SK-N-SH treated with all-trans-retinoic acid at 6 μM for 48 hours (cell line): ENCODE results near the gene SLC6A5.

ENCODE experiments used
- ATAC-seq: fragments of 200-7000 bp; cut with Tn5 transposase; 3 replicates; pipeline ENCODE4 v1.9.1; 2020; ENCODE audit warnings: mild to moderate bottlenecking, moderate library complexity
- ARNTL ChIP-seq: fragments of 450-650 bp; formaldehyde crosslinking; IDR thresholded peaks from 2 replicates; pipeline ENCODE4 v1.5.0; 2020; ENCODE audit warnings: low read depth, mild to moderate bottlenecking, moderate library complexity, borderline replicate concordance
- BACH2 ChIP-seq: fragments of 250-450 bp; sonication (Bioruptor Pico); IDR thresholded peaks from 2 replicates; pipeline ENCODE4 v1.9.0; 2021; ENCODE audit warnings: mild to moderate bottlenecking, borderline replicate concordance
- CSDC2 ChIP-seq: fragments of 250-450 bp; sonication (Bioruptor Pico); IDR thresholded peaks from 2 replicates; pipeline ENCODE4 v1.5.0; 2020; ENCODE audit warnings: mild to moderate bottlenecking, moderate library complexity
- ESRRG ChIP-seq: fragments of 250-450 bp; sonication (Bioruptor Pico); IDR thresholded peaks from 2 replicates; pipeline ENCODE4 v1.6.1; 2021; ENCODE audit warnings: mild to moderate bottlenecking
- GLIS3 ChIP-seq: fragments of 250-450 bp; sonication (Bioruptor Pico); IDR thresholded peaks from 2 replicates; pipeline ENCODE4 v1.5.0; 2020; ENCODE audit warnings: mild to moderate bottlenecking, moderate library complexity
- PPARA ChIP-seq: fragments of 250-450 bp; sonication (Bioruptor Pico); IDR thresholded peaks from 2 replicates; pipeline ENCODE4 v1.5.0; 2020; ENCODE audit warnings: mild to moderate bottlenecking, borderline replicate concordance
- SNAI2 ChIP-seq: fragments of 250-450 bp; sonication (Bioruptor Pico); IDR thresholded peaks from 2 replicates; pipeline ENCODE4 v1.5.0; 2020; ENCODE audit warnings: mild to moderate bottlenecking, moderate library complexity
- TCF4 ChIP-seq: fragments of 250-450 bp; sonication (Bioruptor Pico); IDR thresholded peaks from 2 replicates; pipeline ENCODE4 v1.8.0; 2021; ENCODE audit warnings: mild to moderate bottlenecking, moderate library complexity, borderline replicate concordance
- TOX ChIP-seq: fragments of 250-450 bp; sonication (Bioruptor Pico); IDR thresholded peaks from 2 replicates; pipeline ENCODE4 v1.8.0; 2021; ENCODE audit warnings: mild to moderate bottlenecking, moderate library complexity, borderline replicate concordance
- ZC3H10 ChIP-seq: fragments of 250-450 bp; sonication (Bioruptor Pico); IDR thresholded peaks from 2 replicates; pipeline ENCODE4 v1.5.1; 2021; ENCODE audit warnings: mild to moderate bottlenecking, moderate library complexity
- ZFP3 ChIP-seq: fragments of 250-450 bp; sonication (Bioruptor Pico); IDR thresholded peaks from 2 replicates; pipeline ENCODE4 v1.5.0; 2020; ENCODE audit warnings: mild to moderate bottlenecking, moderate library complexity
- ZFP30 ChIP-seq: fragments of 450-650 bp; formaldehyde crosslinking; IDR thresholded peaks from 2 replicates; pipeline ENCODE4 v1.5.0; 2022; ENCODE audit warnings: mild to moderate bottlenecking, moderate library complexity
- ZNF565 ChIP-seq: fragments of 450-650 bp; formaldehyde crosslinking; conservative IDR thresholded peaks from 2 replicates; pipeline ENCODE4 v1.5.0; 2020; ENCODE audit warnings: low read depth, mild to moderate bottlenecking, moderate library complexity
- ZNF70 ChIP-seq: fragments of 450-650 bp; formaldehyde crosslinking; IDR thresholded peaks from 2 replicates; pipeline ENCODE4 v1.5.0; 2020; ENCODE audit warnings: mild to moderate bottlenecking, moderate library complexity
- TF ChIP-seq, protein P1 (sequence below): fragments of 250-450 bp; sonication (Bioruptor Pico); IDR thresholded peaks from 2 replicates; pipeline ENCODE4 v1.8.0; 2021; ENCODE audit warnings: low read depth, mild to moderate bottlenecking, moderate library complexity, borderline replicate concordance
- TF ChIP-seq, protein P2 (sequence below): fragments of 250-450 bp; sonication (Bioruptor Pico); IDR thresholded peaks from 2 replicates; pipeline ENCODE4 v1.8.0; 2020; ENCODE audit warnings: mild to moderate bottlenecking, moderate library complexity, borderline replicate concordance
- TF ChIP-seq, protein P3 (sequence below): fragments of 250-450 bp; sonication (Bioruptor Pico); IDR thresholded peaks from 2 replicates; pipeline ENCODE4 v1.5.1; 2021; ENCODE audit warnings: mild to moderate bottlenecking, moderate library complexity
- TF ChIP-seq, protein P4 (sequence below): fragments of 250-450 bp; sonication (Bioruptor Pico); IDR thresholded peaks from 2 replicates; pipeline ENCODE4 v1.5.0; 2020; ENCODE audit warnings: mild to moderate bottlenecking, moderate library complexity
- TF ChIP-seq, protein P5 (sequence below): fragments of 250-450 bp; sonication (Bioruptor Pico); IDR thresholded peaks from 2 replicates; pipeline ENCODE4 v1.5.1; 2020; ENCODE audit warnings: low read depth, mild to moderate bottlenecking, moderate library complexity

SLC6A5 gene

DNA sequence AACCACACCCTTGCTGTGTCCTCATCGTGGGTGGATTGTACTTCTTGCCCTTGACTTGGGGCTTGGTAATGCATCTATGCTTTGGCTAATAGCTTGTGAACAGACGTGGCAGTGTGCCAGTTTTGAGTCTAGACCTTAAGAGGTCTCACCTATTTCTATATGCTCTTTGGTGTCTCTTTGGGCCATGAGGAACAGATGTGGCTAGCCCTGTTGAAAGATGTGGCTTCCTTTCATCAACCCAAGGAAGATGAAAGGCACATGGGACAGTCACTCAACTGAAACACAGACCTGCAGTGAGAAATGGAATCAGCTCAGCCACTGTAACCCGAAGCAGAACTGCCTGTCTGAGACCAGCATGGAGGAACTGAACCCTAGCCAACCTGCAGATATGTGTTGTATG lies 62.0 kb downstream of the SLC6A5 start (continued):
- TF ChIP-seq, protein P1, sequence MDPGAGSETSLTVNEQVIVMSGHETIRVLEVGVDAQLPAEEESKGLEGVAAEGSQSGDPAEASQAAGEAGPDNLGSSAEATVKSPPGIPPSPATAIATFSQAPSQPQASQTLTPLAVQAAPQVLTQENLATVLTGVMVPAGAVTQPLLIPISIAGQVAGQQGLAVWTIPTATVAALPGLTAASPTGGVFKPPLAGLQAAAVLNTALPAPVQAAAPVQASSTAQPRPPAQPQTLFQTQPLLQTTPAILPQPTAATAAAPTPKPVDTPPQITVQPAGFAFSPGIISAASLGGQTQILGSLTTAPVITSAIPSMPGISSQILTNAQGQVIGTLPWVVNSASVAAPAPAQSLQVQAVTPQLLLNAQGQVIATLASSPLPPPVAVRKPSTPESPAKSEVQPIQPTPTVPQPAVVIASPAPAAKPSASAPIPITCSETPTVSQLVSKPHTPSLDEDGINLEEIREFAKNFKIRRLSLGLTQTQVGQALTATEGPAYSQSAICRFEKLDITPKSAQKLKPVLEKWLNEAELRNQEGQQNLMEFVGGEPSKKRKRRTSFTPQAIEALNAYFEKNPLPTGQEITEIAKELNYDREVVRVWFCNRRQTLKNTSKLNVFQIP (CRISPR knock-in tag): no peak

DNA sequence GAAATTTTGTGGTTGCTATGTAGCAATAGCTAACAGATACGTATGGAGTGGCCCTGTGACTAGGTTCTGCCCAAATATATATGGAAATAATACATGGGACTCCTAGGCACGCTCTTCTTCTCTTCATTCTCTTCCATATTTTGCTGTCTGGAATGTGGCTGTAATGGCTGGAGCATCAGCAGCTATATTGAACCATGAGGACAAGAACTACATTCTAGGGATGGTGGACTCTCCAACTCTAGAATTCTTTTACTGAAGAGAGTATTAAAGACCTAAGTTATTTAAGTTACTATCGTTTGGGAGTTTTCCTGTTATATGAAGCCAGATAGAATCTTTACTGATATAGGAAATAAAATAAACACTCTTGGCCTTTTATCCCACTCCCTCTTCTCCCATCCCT lies 62.4 kb downstream of the SLC6A5 start:
- ATAC-seq: no peak
- TF ChIP-seq ZNF70 (CRISPR knock-in tag): no peak
- TF ChIP-seq, protein P2, sequence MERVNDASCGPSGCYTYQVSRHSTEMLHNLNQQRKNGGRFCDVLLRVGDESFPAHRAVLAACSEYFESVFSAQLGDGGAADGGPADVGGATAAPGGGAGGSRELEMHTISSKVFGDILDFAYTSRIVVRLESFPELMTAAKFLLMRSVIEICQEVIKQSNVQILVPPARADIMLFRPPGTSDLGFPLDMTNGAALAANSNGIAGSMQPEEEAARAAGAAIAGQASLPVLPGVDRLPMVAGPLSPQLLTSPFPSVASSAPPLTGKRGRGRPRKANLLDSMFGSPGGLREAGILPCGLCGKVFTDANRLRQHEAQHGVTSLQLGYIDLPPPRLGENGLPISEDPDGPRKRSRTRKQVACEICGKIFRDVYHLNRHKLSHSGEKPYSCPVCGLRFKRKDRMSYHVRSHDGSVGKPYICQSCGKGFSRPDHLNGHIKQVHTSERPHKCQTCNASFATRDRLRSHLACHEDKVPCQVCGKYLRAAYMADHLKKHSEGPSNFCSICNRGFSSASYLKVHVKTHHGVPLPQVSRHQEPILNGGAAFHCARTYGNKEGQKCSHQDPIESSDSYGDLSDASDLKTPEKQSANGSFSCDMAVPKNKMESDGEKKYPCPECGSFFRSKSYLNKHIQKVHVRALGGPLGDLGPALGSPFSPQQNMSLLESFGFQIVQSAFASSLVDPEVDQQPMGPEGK (CRISPR knock-in tag): no peak
- TF ChIP-seq CSDC2 (CRISPR knock-in tag): no peak
- TF ChIP-seq PPARA (CRISPR knock-in tag): no peak
- TF ChIP-seq, protein P3, sequence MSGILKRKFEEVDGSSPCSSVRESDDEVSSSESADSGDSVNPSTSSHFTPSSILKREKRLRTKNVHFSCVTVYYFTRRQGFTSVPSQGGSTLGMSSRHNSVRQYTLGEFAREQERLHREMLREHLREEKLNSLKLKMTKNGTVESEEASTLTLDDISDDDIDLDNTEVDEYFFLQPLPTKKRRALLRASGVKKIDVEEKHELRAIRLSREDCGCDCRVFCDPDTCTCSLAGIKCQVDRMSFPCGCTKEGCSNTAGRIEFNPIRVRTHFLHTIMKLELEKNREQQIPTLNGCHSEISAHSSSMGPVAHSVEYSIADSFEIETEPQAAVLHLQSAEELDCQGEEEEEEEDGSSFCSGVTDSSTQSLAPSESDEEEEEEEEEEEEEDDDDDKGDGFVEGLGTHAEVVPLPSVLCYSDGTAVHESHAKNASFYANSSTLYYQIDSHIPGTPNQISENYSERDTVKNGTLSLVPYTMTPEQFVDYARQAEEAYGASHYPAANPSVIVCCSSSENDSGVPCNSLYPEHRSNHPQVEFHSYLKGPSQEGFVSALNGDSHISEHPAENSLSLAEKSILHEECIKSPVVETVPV (CRISPR knock-in tag): no peak
- no peak for TF ChIP-seq ZC3H10

DNA sequence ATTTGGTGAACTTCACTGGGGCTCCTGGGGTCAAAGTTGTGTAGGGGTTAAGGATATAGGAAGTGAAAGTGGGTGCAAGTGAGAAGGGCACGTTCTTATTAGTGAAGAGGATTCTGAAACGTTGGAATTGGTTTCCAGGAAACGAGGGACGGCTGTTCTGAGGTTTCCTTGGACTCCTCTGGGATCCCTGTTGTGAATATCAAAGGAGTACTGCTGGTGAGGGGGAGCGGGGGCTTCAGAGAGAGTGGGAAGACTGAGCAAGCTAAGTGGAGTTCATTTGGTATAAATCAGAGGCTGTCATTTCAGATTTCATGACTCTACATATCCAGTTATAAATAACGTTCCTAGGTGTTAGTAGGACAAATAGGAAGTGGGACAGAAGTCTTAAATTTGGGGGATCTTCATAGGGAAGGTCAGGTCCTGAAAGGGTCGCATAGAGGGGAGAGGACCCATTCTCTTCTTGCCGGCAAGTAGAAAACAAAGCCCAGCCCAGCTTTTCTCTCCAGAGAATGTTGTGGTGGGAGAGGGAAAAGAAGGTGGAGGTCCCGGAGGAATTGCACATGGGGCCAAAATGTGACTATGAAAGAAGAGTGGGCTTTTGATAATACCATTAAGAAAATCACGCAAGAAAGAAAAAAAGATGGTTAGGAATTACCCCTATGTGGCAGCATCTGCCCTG lies 68.9 kb downstream of the SLC6A5 start:
- no peak for ATAC-seq
- no peak for TF ChIP-seq TCF4 (CRISPR knock-in tag)
- TF ChIP-seq ZFP3 (CRISPR knock-in tag): no peak
- TF ChIP-seq, protein P4, sequence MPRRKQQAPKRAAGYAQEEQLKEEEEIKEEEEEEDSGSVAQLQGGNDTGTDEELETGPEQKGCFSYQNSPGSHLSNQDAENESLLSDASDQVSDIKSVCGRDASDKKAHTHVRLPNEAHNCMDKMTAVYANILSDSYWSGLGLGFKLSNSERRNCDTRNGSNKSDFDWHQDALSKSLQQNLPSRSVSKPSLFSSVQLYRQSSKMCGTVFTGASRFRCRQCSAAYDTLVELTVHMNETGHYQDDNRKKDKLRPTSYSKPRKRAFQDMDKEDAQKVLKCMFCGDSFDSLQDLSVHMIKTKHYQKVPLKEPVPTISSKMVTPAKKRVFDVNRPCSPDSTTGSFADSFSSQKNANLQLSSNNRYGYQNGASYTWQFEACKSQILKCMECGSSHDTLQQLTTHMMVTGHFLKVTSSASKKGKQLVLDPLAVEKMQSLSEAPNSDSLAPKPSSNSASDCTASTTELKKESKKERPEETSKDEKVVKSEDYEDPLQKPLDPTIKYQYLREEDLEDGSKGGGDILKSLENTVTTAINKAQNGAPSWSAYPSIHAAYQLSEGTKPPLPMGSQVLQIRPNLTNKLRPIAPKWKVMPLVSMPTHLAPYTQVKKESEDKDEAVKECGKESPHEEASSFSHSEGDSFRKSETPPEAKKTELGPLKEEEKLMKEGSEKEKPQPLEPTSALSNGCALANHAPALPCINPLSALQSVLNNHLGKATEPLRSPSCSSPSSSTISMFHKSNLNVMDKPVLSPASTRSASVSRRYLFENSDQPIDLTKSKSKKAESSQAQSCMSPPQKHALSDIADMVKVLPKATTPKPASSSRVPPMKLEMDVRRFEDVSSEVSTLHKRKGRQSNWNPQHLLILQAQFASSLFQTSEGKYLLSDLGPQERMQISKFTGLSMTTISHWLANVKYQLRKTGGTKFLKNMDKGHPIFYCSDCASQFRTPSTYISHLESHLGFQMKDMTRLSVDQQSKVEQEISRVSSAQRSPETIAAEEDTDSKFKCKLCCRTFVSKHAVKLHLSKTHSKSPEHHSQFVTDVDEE (CRISPR knock-in tag): no peak
- TF ChIP-seq, protein P3 (CRISPR knock-in tag): no peak
- no peak for TF ChIP-seq CSDC2 (CRISPR knock-in tag)
- TF ChIP-seq ESRRG (CRISPR knock-in tag): no peak
- TF ChIP-seq ZNF565 (CRISPR knock-in tag): no peak
- no peak for TF ChIP-seq ZNF70 (CRISPR knock-in tag)
- no peak for TF ChIP-seq GLIS3
- TF ChIP-seq BACH2 (CRISPR knock-in tag): no peak
- TF ChIP-seq ARNTL: no peak
- TF ChIP-seq SNAI2 (CRISPR knock-in tag): no peak

DNA sequence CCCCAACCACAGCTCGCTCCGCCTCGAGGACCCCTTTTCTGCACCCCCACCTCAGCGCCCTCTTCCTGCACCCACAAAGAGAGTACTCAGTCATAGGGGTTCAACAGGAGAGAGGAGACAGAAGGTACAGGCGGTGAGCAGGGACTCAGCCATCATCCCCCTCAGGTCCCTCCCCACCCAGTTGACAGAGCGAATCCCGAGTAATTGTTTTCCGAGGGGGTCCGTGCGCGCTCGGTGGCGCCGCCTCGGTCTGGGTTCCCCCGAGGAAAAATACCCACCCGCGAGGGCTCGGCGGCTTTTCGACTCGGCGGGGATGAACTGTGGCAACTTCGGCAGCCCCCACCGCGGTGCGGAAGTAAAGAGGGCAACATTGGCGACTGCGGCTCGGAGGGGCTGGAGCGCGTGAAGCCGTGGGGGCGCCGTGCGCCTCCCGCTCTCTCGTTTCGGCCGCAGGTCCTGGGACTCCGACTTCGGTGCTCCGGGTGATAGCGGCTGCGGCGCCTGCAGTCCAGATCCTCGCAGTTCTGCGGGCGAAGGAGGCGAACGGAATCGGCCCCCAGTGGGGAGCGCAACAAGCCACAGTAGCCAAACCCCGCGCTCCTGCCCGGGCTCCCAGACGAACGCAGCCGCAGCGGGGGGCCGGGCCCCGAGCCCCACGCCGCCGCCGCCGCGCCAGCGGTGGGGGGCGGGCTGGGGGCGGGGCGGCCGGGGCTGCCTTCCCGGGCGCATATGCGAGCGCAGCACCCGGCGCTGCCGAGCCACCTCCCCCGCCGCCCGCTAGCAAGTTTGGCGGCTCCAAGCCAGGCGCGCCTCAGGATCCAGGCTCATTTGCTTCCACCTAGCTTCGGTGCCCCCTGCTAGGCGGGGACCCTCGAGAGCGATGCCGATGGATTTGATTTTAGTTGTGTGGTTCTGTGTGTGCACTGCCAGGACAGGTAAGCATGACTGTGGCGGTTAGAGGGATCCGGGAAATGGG lies 69.7 kb downstream of the SLC6A5 start, which contains the start of gene NELL1:
NELL1 (plus strand) TSS at position 743 of the 976 bp plus-strand sequence.
- ATAC-seq: no peak
- no peak for TF ChIP-seq PPARA (CRISPR knock-in tag)
- no peak for TF ChIP-seq TOX
- TF ChIP-seq ZFP3 (CRISPR knock-in tag): no peak
- TF ChIP-seq, protein P4 (CRISPR knock-in tag): no peak
- no peak for TF ChIP-seq ZFP30
- TF ChIP-seq, protein P5, sequence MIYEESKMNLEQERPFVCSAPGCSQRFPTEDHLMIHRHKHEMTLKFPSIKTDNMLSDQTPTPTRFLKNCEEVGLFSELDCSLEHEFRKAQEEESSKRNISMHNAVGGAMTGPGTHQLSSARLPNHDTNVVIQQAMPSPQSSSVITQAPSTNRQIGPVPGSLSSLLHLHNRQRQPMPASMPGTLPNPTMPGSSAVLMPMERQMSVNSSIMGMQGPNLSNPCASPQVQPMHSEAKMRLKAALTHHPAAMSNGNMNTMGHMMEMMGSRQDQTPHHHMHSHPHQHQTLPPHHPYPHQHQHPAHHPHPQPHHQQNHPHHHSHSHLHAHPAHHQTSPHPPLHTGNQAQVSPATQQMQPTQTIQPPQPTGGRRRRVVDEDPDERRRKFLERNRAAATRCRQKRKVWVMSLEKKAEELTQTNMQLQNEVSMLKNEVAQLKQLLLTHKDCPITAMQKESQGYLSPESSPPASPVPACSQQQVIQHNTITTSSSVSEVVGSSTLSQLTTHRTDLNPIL (CRISPR knock-in tag): no peak
